MCF 10A (cell line): ENCODE measurements around the gene RNPEP. TPM values are rescaled to one million over a fixed set of nuclear protein-coding genes. Genes with fewer than 3 reads are reported as not detected.

Source experiments
- BruUV-seq: library from RNA; stranded (reverse); fragments of 400-500 nt; replicated peaks from 2 replicates; lab custom pipeline; 2021; lab: Mats Ljungman, UMichigan
- CTCF ChIA-PET: fragments of 300-600 bp; sonication (Branson Sonifier 250); formaldehyde crosslinking; extraction: SDS; loops from one replicate; lab custom pipeline; 2021; ENCODE audit warnings: antibody characterized with exemption, inconsistent platforms; lab: Yijun Ruan, JAX
- POLR2A ChIA-PET: fragments of 300-600, 350-650 bp; sonication (Branson Sonifier 250); formaldehyde crosslinking; extraction: SDS; loops from one replicate; lab custom pipeline; 2020; ENCODE audit warnings: antibody characterized with exemption, inconsistent platforms; lab: Yijun Ruan, JAX
- DNase-seq: peaks from one replicate; pipeline ENCODE4 v3.0.0-alpha.2; 2018; ENCODE audit not compliant: unreplicated experiment
- H3K27ac Mint-ChIP-seq: one replicate; pipeline ENCODE4 v1.8.0; 2022; ENCODE audit warnings: mild to moderate bottlenecking, low read depth, mixed read lengths; ENCODE audit not compliant: unreplicated experiment
- H3K27me3 Mint-ChIP-seq: one replicate; pipeline ENCODE4 v1.8.0; 2022; ENCODE audit warnings: mixed read lengths; ENCODE audit not compliant: insufficient read depth, unreplicated experiment
- H3K36me3 Mint-ChIP-seq: one replicate; pipeline ENCODE4 v1.8.0; 2022; ENCODE audit warnings: mild to moderate bottlenecking, moderate library complexity, mixed read lengths; ENCODE audit not compliant: insufficient read depth, unreplicated experiment
- H3K4me1 Mint-ChIP-seq: one replicate; pipeline ENCODE4 v1.8.0; 2022; ENCODE audit warnings: mixed read lengths; ENCODE audit not compliant: insufficient read depth, unreplicated experiment
- H3K4me3 Mint-ChIP-seq: one replicate; pipeline ENCODE4 v1.8.0; 2022; ENCODE audit warnings: mild to moderate bottlenecking, moderate library complexity, mixed read lengths; ENCODE audit not compliant: unreplicated experiment
- H3K9me3 Mint-ChIP-seq: one replicate; pipeline ENCODE4 v1.8.0; 2022; ENCODE audit warnings: mixed read lengths; ENCODE audit not compliant: unreplicated experiment
- intact Hi-C: fragments of 100-400 bp; cut with micrococcal nuclease; formaldehyde crosslinking; loops from 2 replicates; pipeline ENCODE4 v1.14.1; 2022
- total RNA-seq: library from RNA; stranded (reverse); gene quantifications from 2 replicates; pipeline ENCODE4 v1.2.3, GENCODE V29; 2022
- TF ChIP-seq, protein P1 (sequence below): fragments of 200-600 bp; IDR thresholded peaks from one replicate; pipeline ENCODE4 v1.8.0; 2022; ENCODE audit warnings: antibody characterized with exemption, mild to moderate bottlenecking; ENCODE audit not compliant: unreplicated experiment

RNPEP gene
- total RNA-seq, 1 experiment from 2014 or later = 155 TPM

GRCh38 chr1:201945157-201945556 is 37.3 kb upstream of the RNPEP start:
- no peaks in the 10 kb centered on the region for H3K36me3 Mint-ChIP-seq
- H3K27ac Mint-ChIP-seq = no peak overlapping the region
- H3K27me3 Mint-ChIP-seq = peaks cover 35% of the 10 kb centered on the region
- ChIA-PET CTCF (interaction anchor here (0.7 to 4.4 kb wide), 11 partner anchors 19 to 190 kb away, joined by 3 to 23 read pairs (median 4); no protein-coding TSS in a partner anchor), POLR2A (interaction anchor here (1.0 to 2.7 kb wide), 2 partner anchors 10 to 49 kb away, joined by 3 to 19 read pairs; partner anchors contain the start of gene TIMM17A)
- TF ChIP-seq, protein P1, sequence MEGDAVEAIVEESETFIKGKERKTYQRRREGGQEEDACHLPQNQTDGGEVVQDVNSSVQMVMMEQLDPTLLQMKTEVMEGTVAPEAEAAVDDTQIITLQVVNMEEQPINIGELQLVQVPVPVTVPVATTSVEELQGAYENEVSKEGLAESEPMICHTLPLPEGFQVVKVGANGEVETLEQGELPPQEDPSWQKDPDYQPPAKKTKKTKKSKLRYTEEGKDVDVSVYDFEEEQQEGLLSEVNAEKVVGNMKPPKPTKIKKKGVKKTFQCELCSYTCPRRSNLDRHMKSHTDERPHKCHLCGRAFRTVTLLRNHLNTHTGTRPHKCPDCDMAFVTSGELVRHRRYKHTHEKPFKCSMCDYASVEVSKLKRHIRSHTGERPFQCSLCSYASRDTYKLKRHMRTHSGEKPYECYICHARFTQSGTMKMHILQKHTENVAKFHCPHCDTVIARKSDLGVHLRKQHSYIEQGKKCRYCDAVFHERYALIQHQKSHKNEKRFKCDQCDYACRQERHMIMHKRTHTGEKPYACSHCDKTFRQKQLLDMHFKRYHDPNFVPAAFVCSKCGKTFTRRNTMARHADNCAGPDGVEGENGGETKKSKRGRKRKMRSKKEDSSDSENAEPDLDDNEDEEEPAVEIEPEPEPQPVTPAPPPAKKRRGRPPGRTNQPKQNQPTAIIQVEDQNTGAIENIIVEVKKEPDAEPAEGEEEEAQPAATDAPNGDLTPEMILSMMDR = peak; percentile 48
- H3K4me1 Mint-ChIP-seq = peaks cover 10% of the 10 kb centered on the region
- no peak overlapping the region for H3K4me3 Mint-ChIP-seq
- H3K9me3 Mint-ChIP-seq = no peaks in the 10 kb centered on the region
- BruUV-seq = no TSS peak
- intact Hi-C loops = no loop called here
- DNase-seq = no peak

GRCh38 chr1:201945863-201946223 is 36.6 kb upstream of the RNPEP start:
- Mint-ChIP-seq H3K4me1 (peaks cover 10% of the 10 kb centered on the region), H3K27me3 (peaks cover 35% of the 10 kb centered on the region), H3K27ac (no peak overlapping the region), H3K36me3 (no peaks in the 10 kb centered on the region), H3K4me3 (no peak overlapping the region), H3K9me3 (no peaks in the 10 kb centered on the region)
- intact Hi-C loops = no loop called here
- TF ChIP-seq, protein P1 = no peak
- ChIA-PET POLR2A (interaction anchor here (1.0 to 2.7 kb wide), 2 partner anchors 10 to 50 kb away, joined by 3 to 19 read pairs; partner anchors contain the start of gene TIMM17A), CTCF (interaction anchor here (0.7 to 4.4 kb wide), 11 partner anchors 18 to 190 kb away, joined by 3 to 23 read pairs (median 3); no protein-coding TSS in a partner anchor)
- no peak for DNase-seq
- BruUV-seq = no TSS peak

GRCh38 chr1:201946224-201946908 is 36.1 kb upstream of the RNPEP start, which contains the start of gene LMOD1:
Gene LMOD1, minus strand, starts transcription at chr1:201946548. Its CDS starts 208 bp downstream, at chr1:201946340.
- TF ChIP-seq, protein P1 = no peak
- Mint-ChIP-seq H3K4me1 (peaks cover 10% of the 10 kb centered on the region), H3K9me3 (no peaks in the 10 kb centered on the region), H3K36me3 (no peaks in the 10 kb centered on the region), H3K4me3 (peak within 1 kb of the TSS; percentile 5), H3K27ac (no peak within 1 kb of the TSS), H3K27me3 (peaks cover 35% of the 10 kb centered on the region)
- ChIA-PET POLR2A (interaction anchor here (0.6 to 2.7 kb wide), 4 partner anchors 9 to 268 kb away, joined by 3 to 19 read pairs (median 3); partner anchors contain the start of gene TIMM17A), CTCF (interaction anchor here (0.9 to 4.4 kb wide), 9 partner anchors 18 to 189 kb away, joined by 3 to 23 read pairs (median 3); no protein-coding TSS in a partner anchor)
- BruUV-seq = no TSS peak
- intact Hi-C loops = no loop called here
- peak; percentile 73 for DNase-seq

GRCh38 chr1:201947697-201948008 is 34.8 kb upstream of the RNPEP start:
- POLR2A ChIA-PET = no interaction called here
- DNase-seq = no peak
- Mint-ChIP-seq H3K27me3 (peaks cover 35% of the 10 kb centered on the region), H3K27ac (no peak overlapping the region), H3K36me3 (no peaks in the 10 kb centered on the region), H3K4me3 (no peak overlapping the region), H3K4me1 (peaks cover 10% of the 10 kb centered on the region), H3K9me3 (no peaks in the 10 kb centered on the region)
- intact Hi-C loops = no loop called here
- TF ChIP-seq, protein P1 = no peak
- CTCF ChIA-PET = interaction anchor here (28.5 kb wide), 1 partner anchor 49 kb away, joined by 882 read pairs; the partner anchor contains the start of gene SHISA4
- BruUV-seq = no TSS peak
